ENCODE results near the gene CD207. TPM values are rescaled to one million over a fixed set of nuclear protein-coding genes. Genes with fewer than 3 reads are reported as not detected.

Gene CD207
- total RNA-seq, 1 experiment from 2014 or later = not detected

DNA sequence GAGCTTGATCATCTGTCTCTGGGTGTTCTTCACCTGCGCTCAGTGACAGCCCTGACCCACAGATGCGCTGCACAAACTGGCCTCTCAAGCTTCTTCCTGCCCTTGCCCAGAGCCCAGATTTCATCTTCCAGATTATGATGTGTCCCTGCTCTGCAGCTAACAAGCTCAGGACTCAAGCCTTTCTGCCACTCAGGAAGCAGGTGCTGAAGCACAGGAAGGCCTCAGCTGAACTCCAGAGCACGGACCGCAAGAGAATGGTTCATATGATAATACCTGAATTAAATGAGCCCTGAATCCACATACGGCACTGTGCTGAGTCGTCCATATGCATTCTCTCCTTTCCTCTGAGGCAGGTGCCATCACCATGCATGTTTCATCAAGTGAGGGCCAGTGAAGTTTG lies 3.8 kb downstream of the CD207 start:
- Histone ChIP-seq H3K4me2 (no peak overlapping the region), H2AFZ (no peak overlapping the region), H3K36me3 (ENCODE audit: low read depth) (no peaks in the 10 kb centered on the region), H3K27me3 (ENCODE audit: insufficient read depth, low read depth) (peaks cover 90% of the 10 kb centered on the region), H3K27ac (no peak overlapping the region), H3K9me2 (ENCODE audit: insufficient read depth) (no peaks in the 10 kb centered on the region), H3K4me3 (no peak overlapping the region), H3K79me2 (ENCODE audit: low read depth) (no peaks in the 10 kb centered on the region), H4K20me1 (ENCODE audit: insufficient read depth) (no peaks in the 10 kb centered on the region), H3F3A (ENCODE audit: insufficient read depth, low read depth) (no peaks in the 10 kb centered on the region), H3K4me1 (replicated peaks; ENCODE audit: insufficient read depth) (no peaks in the 10 kb centered on the region), H3K9me3 (ENCODE audit: insufficient read depth, low read depth) (no peaks in the 10 kb centered on the region)
- BruUV-seq (replicated peaks) = no TSS peak
- ChIA-PET CTCF (no interaction called here), POLR2A (ENCODE audit: unreplicated experiment) (no interaction called here)
- no peak for TF ChIP-seq EZH2 (IDR thresholded peaks at IDR 0.05; ENCODE audit: low read depth)
- intact Hi-C loops (cut with micrococcal nuclease; ENCODE audit: unreplicated experiment) = no loop called here
- DNase-seq = no peak

DNA sequence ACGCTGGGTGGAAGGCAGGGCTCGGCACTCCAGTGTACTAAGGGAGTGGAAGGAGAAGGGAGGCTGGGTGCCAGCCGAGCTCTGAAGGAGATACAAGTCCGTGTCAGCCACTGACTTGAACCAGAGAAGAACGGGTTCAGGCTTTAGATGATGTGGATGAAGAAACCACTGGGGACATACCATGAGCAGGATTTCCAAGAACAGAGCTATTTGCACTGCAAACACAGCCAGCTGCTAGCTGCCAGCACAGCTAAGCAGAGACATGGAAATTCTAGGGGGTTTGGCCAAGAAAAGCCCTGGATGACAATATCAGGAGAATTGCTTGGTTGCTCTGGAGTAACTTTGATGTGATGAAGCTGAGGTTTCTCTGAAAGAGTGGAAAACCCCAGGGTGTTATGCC lies 5.2 kb downstream of the CD207 start:
- no peaks in the 10 kb centered on the region for H3K79me2 ChIP-seq (ENCODE audit: low read depth)
- H3K36me3 ChIP-seq (ENCODE audit: low read depth) = no peaks in the 10 kb centered on the region
- H3F3A ChIP-seq (ENCODE audit: insufficient read depth, low read depth) = no peaks in the 10 kb centered on the region
- ChIA-PET POLR2A (ENCODE audit: unreplicated experiment) (no interaction called here), CTCF (no interaction called here)
- TF ChIP-seq, protein P1, sequence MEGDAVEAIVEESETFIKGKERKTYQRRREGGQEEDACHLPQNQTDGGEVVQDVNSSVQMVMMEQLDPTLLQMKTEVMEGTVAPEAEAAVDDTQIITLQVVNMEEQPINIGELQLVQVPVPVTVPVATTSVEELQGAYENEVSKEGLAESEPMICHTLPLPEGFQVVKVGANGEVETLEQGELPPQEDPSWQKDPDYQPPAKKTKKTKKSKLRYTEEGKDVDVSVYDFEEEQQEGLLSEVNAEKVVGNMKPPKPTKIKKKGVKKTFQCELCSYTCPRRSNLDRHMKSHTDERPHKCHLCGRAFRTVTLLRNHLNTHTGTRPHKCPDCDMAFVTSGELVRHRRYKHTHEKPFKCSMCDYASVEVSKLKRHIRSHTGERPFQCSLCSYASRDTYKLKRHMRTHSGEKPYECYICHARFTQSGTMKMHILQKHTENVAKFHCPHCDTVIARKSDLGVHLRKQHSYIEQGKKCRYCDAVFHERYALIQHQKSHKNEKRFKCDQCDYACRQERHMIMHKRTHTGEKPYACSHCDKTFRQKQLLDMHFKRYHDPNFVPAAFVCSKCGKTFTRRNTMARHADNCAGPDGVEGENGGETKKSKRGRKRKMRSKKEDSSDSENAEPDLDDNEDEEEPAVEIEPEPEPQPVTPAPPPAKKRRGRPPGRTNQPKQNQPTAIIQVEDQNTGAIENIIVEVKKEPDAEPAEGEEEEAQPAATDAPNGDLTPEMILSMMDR (conservative IDR thresholded peaks at IDR 0.05) = no peak
- TF ChIP-seq EZH2 (IDR thresholded peaks at IDR 0.05; ENCODE audit: low read depth) = no peak
- no peak overlapping the region for H2AFZ ChIP-seq
- intact Hi-C loops (cut with micrococcal nuclease; ENCODE audit: unreplicated experiment) = no loop called here
- no peaks in the 10 kb centered on the region for H3K9me3 ChIP-seq (ENCODE audit: insufficient read depth, low read depth)
- H3K27ac ChIP-seq = no peak overlapping the region
- no peaks in the 10 kb centered on the region for H4K20me1 ChIP-seq (ENCODE audit: insufficient read depth)
- no peaks in the 10 kb centered on the region for H3K9me2 ChIP-seq (ENCODE audit: insufficient read depth)
- H3K4me1 ChIP-seq (replicated peaks; ENCODE audit: insufficient read depth) = no peaks in the 10 kb centered on the region
- no TSS peak for BruUV-seq (replicated peaks)
- H3K4me3 ChIP-seq = no peak overlapping the region
- H3K4me2 ChIP-seq = no peak overlapping the region
- no peak for DNase-seq
- peaks cover 75% of the 10 kb centered on the region for H3K27me3 ChIP-seq (ENCODE audit: insufficient read depth, low read depth)

DNA sequence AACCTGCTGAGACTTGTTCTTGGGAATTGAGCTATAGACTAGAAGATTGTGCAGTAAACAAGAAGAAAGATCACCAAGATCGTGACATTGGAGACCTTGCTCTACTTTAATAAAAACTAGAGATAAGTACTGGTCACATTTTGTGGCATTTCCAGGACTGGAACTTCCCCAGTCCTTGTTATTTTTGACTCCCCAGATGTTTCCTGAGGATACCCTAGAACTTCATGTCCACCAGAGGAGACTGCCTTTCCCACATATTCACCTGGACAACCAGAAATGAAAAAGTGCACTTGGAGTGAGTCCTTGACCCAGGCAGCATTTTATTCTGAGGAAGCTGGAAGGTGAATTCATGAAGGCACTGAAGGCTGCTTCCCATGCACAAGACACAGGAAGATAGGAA lies 5.7 kb downstream of the CD207 start:
- Histone ChIP-seq H3K4me1 (replicated peaks; ENCODE audit: insufficient read depth) (no peaks in the 10 kb centered on the region), H3K36me3 (ENCODE audit: low read depth) (no peaks in the 10 kb centered on the region), H3F3A (ENCODE audit: insufficient read depth, low read depth) (no peaks in the 10 kb centered on the region), H3K27ac (no peak overlapping the region), H4K20me1 (ENCODE audit: insufficient read depth) (no peaks in the 10 kb centered on the region), H3K27me3 (ENCODE audit: insufficient read depth, low read depth) (peaks cover 75% of the 10 kb centered on the region), H3K9me3 (ENCODE audit: insufficient read depth, low read depth) (no peaks in the 10 kb centered on the region), H3K9me2 (ENCODE audit: insufficient read depth) (no peaks in the 10 kb centered on the region), H3K4me2 (no peak overlapping the region), H3K4me3 (no peak overlapping the region), H2AFZ (no peak overlapping the region), H3K79me2 (ENCODE audit: low read depth) (no peaks in the 10 kb centered on the region)
- ChIA-PET CTCF (no interaction called here), POLR2A (ENCODE audit: unreplicated experiment) (no interaction called here)
- no peak for TF ChIP-seq EZH2 (IDR thresholded peaks at IDR 0.05; ENCODE audit: low read depth)
- TF ChIP-seq, protein P1 (conservative IDR thresholded peaks at IDR 0.05) = no peak
- no TSS peak for BruUV-seq (replicated peaks)
- intact Hi-C loops (cut with micrococcal nuclease; ENCODE audit: unreplicated experiment) = no loop called here
- DNase-seq = no peak

All from PC-9 (cell line).